ENCODE measurements around the gene GPATCH1. TPM values are rescaled to one million over a fixed set of nuclear protein-coding genes. Genes with fewer than 3 reads are reported as not detected.
"Not testable (repeated sequence)": the region's sequence is repeated elsewhere in the genome, so short reads cannot be mapped to it uniquely, and the experiment has no call there.

Gene GPATCH1
- total RNA-seq, 3 donors from 2014 or later (not counting 1 experiment from before 2014, with no cell fraction given) = 9.1 to 15.0 (median 12.7) TPM

GRCh38 chr19:33037168-33038025 is 43.6 kb upstream of the GPATCH1 start:
- H3K4me3 ChIP-seq (ENCODE audit: low read length); H3K9me3 ChIP-seq (ENCODE audit: control insufficient read depth, insufficient read depth, low read length); H3K27me3 ChIP-seq (ENCODE audit: control insufficient read depth, insufficient read depth, low read length); H3K4me1 ChIP-seq (ENCODE audit: control insufficient read depth, insufficient read depth, low read length); H3K36me3 ChIP-seq (ENCODE audit: control insufficient read depth, insufficient read depth, low read length); H3K27me3 Mint-ChIP-seq (ENCODE audit: low read depth in 2 of 2); H3K27ac ChIP-seq (ENCODE audit: low read length); H3K9me3 Mint-ChIP-seq; H3K36me3 Mint-ChIP-seq; intact Hi-C loops (cut with micrococcal nuclease): not testable (repeated sequence)
- H3K27ac Mint-ChIP-seq = peak overlapping the region; percentile 45 to 68
- H3K4me3 Mint-ChIP-seq = peak overlapping the region; percentile 76
- DNase-seq = peak in 1 of 2 donors; percentile 3
- H3K4me1 Mint-ChIP-seq = peaks cover 10 to 11% of the 10 kb centered on the region in 2 donors
- peak in 1 of 3 donors; percentile 18 for ATAC-seq
- 17% methylated on average over 18 of the region's 18 CpGs for WGBS (ENCODE audit: insufficient coverage)

- no peak for TF ChIP-seq CTCF (IDR thresholded peaks at IDR 0.05)
- no peak for DNase-seq
- Histone ChIP-seq H3K4me1 (ENCODE audit: control insufficient read depth, insufficient read depth, low read length) (peaks cover 7% of the 10 kb centered on the region), H3K27ac (ENCODE audit: low read length) (no peak overlapping the region), H3K36me3 (ENCODE audit: control insufficient read depth, insufficient read depth, low read length) (no peaks in the 10 kb centered on the region), H3K27me3 (ENCODE audit: control insufficient read depth, insufficient read depth, low read length) (no peaks in the 10 kb centered on the region), H3K9me3 (ENCODE audit: control insufficient read depth, insufficient read depth, low read length) (no peaks in the 10 kb centered on the region), H3K4me3 (ENCODE audit: low read length) (no peak overlapping the region)
- Mint-ChIP-seq H3K4me3 (peak overlapping the region; percentile 35), H3K4me1 (peaks cover 10 to 11% of the 10 kb centered on the region in 2 donors), H3K27ac (no peak overlapping the region), H3K36me3 (no peaks in the 10 kb centered on the region), H3K9me3 (no peaks in the 10 kb centered on the region), H3K27me3 (ENCODE audit: low read depth in 2 of 2) (no peaks in the 10 kb centered on the region)
- intact Hi-C loops (cut with micrococcal nuclease) = no loop called here
- no peak for ATAC-seq
- WGBS (ENCODE audit: insufficient coverage) = 83% methylated on average over 10 of the region's 10 CpGs
These were observed 41.8 kb upstream of the GPATCH1 start for GRCh38 chr19:33039108-33039599.

- H3K4me1 ChIP-seq (ENCODE audit: control insufficient read depth, insufficient read depth, low read length) = peaks cover 7% of the 10 kb centered on the region
- H3K9me3 Mint-ChIP-seq = no peaks in the 10 kb centered on the region
- H3K36me3 Mint-ChIP-seq = no peaks in the 10 kb centered on the region
- H3K9me3 ChIP-seq (ENCODE audit: control insufficient read depth, insufficient read depth, low read length) = no peaks in the 10 kb centered on the region
- H3K27ac ChIP-seq (ENCODE audit: low read length) = no peak overlapping the region
- H3K27ac Mint-ChIP-seq = no peak overlapping the region
- ATAC-seq = no peak
- no peak for DNase-seq
- H3K4me3 Mint-ChIP-seq = no peak overlapping the region
- H3K4me1 Mint-ChIP-seq = peaks cover 10 to 11% of the 10 kb centered on the region in 2 donors
- H3K27me3 ChIP-seq (ENCODE audit: control insufficient read depth, insufficient read depth, low read length) = no peaks in the 10 kb centered on the region
- intact Hi-C loops (cut with micrococcal nuclease) = no loop called here
- no peaks in the 10 kb centered on the region for H3K27me3 Mint-ChIP-seq (ENCODE audit: low read depth in 2 of 2)
- H3K36me3 ChIP-seq (ENCODE audit: control insufficient read depth, insufficient read depth, low read length) = no peaks in the 10 kb centered on the region
- 100% methylated on average over 1 of the region's 1 CpG for WGBS (ENCODE audit: insufficient coverage)
- no peak overlapping the region for H3K4me3 ChIP-seq (ENCODE audit: low read length)
- TF ChIP-seq CTCF (IDR thresholded peaks at IDR 0.05) = no peak
These were observed 41.2 kb upstream of the GPATCH1 start for GRCh38 chr19:33039815-33040214.

GRCh38 chr19:33040994-33041827 is 39.8 kb upstream of the GPATCH1 start:
- no peak for ATAC-seq
- no peaks in the 10 kb centered on the region for H3K9me3 ChIP-seq (ENCODE audit: control insufficient read depth, insufficient read depth, low read length)

GRCh38 chr19:33041828-33042160 is 39.2 kb upstream of the GPATCH1 start:
- not testable (repeated sequence) for H3K27ac Mint-ChIP-seq; H3K36me3 ChIP-seq (ENCODE audit: control insufficient read depth, insufficient read depth, low read length)

More at GRCh38 chr19:33040994-33041827, 39.8 kb upstream of the GPATCH1 start:
- Histone ChIP-seq H3K36me3 (ENCODE audit: control insufficient read depth, insufficient read depth, low read length) (no peaks in the 10 kb centered on the region), H3K27me3 (ENCODE audit: control insufficient read depth, insufficient read depth, low read length) (no peaks in the 10 kb centered on the region), H3K4me1 (ENCODE audit: control insufficient read depth, insufficient read depth, low read length) (peaks cover 7% of the 10 kb centered on the region), H3K4me3 (ENCODE audit: low read length) (no peak overlapping the region), H3K27ac (ENCODE audit: low read length) (no peak overlapping the region)
- 69% methylated on average over 9 of the region's 9 CpGs for WGBS (ENCODE audit: insufficient coverage)
- Mint-ChIP-seq H3K4me1 (peaks cover 10 to 11% of the 10 kb centered on the region in 2 donors), H3K4me3 (no peak overlapping the region), H3K27me3 (ENCODE audit: low read depth in 2 of 2) (no peaks in the 10 kb centered on the region), H3K27ac (no peak overlapping the region), H3K9me3 (no peaks in the 10 kb centered on the region), H3K36me3 (no peaks in the 10 kb centered on the region)
- no peak for DNase-seq
- intact Hi-C loops (cut with micrococcal nuclease) = no loop called here
- TF ChIP-seq CTCF (IDR thresholded peaks at IDR 0.05) = no peak

More at GRCh38 chr19:33041828-33042160, 39.2 kb upstream of the GPATCH1 start:
- peaks cover 10% of the 10 kb centered on the region in 2 donors for H3K4me1 Mint-ChIP-seq
- DNase-seq; ATAC-seq; H3K9me3 ChIP-seq (ENCODE audit: control insufficient read depth, insufficient read depth, low read length); H3K4me3 Mint-ChIP-seq; H3K27ac ChIP-seq (ENCODE audit: low read length); H3K4me3 ChIP-seq (ENCODE audit: low read length); H3K9me3 Mint-ChIP-seq; H3K27me3 ChIP-seq (ENCODE audit: control insufficient read depth, insufficient read depth, low read length); H3K36me3 Mint-ChIP-seq; intact Hi-C loops (cut with micrococcal nuclease); H3K4me1 ChIP-seq (ENCODE audit: control insufficient read depth, insufficient read depth, low read length); H3K27me3 Mint-ChIP-seq (ENCODE audit: low read depth in 2 of 2): not testable (repeated sequence)
- WGBS (ENCODE audit: insufficient coverage) = 90% methylated on average over 3 of the region's 3 CpGs

Data from natural killer cell (primary cell).